ENCODE measurements around the gene STK32B. TPM values are rescaled to one million over a fixed set of nuclear protein-coding genes. Genes with fewer than 3 reads are reported as not detected.

STK32B gene
- total and polyA plus RNA-seq, 8 donors = 0.90 to 5.1 (median 3.3) TPM

GRCh38 chr4:5444918-5445517 lies 393.7 kb downstream of the STK32B start:
- ATAC-seq (no peak), DNase-seq (no peak)
- intact Hi-C loops (cut with DNase I) = no loop called here
- no peak overlapping the region for H3K27ac ChIP-seq
- no peaks in the 10 kb centered on the region for H3K27me3 ChIP-seq
- H3K9me3 ChIP-seq = no peaks in the 10 kb centered on the region
- H3K4me3 ChIP-seq = no peak overlapping the region
- H3K36me3 ChIP-seq = no peaks in the 10 kb centered on the region
- H3K4me1 ChIP-seq = no peaks in the 10 kb centered on the region
- no peak for TF ChIP-seq CTCF (IDR thresholded peaks at IDR 0.05)

- ATAC-seq (no peak), DNase-seq (no peak)
- H3K4me1 ChIP-seq = no peaks in the 10 kb centered on the region
- no peaks in the 10 kb centered on the region for H3K9me3 ChIP-seq
- H3K4me3 ChIP-seq = no peak overlapping the region
- no peak for TF ChIP-seq CTCF (IDR thresholded peaks at IDR 0.05)
- H3K36me3 ChIP-seq = no peaks in the 10 kb centered on the region
- no peaks in the 10 kb centered on the region for H3K27me3 ChIP-seq
- no peak overlapping the region for H3K27ac ChIP-seq
- intact Hi-C loops (cut with DNase I) = no loop called here
Measured at GRCh38 chr4:5446595-5447226, 395.4 kb downstream of the STK32B start.

- H3K9me3 ChIP-seq = no peaks in the 10 kb centered on the region
- intact Hi-C loops (cut with DNase I) = no loop called here
- H3K27ac ChIP-seq = no peak overlapping the region
- H3K4me3 ChIP-seq = no peak overlapping the region
- H3K27me3 ChIP-seq = no peaks in the 10 kb centered on the region
- ATAC-seq (no peak), DNase-seq (no peak)
- TF ChIP-seq CTCF (IDR thresholded peaks at IDR 0.05) = no peak
- no peaks in the 10 kb centered on the region for H3K36me3 ChIP-seq
- H3K4me1 ChIP-seq = no peaks in the 10 kb centered on the region
Measured at GRCh38 chr4:5447755-5448154, 396.5 kb downstream of the STK32B start.

GRCh38 chr4:5448221-5448620 lies 396.9 kb downstream of the STK32B start:
- no peaks in the 10 kb centered on the region for H3K27me3 ChIP-seq
- H3K4me3 ChIP-seq = no peak overlapping the region
- no peaks in the 10 kb centered on the region for H3K4me1 ChIP-seq
- TF ChIP-seq CTCF (IDR thresholded peaks at IDR 0.05) = no peak
- no peak for ATAC-seq
- no peak overlapping the region for H3K27ac ChIP-seq
- no peaks in the 10 kb centered on the region for H3K9me3 ChIP-seq
- no peak for DNase-seq
- intact Hi-C loops (cut with DNase I) = no loop called here
- no peaks in the 10 kb centered on the region for H3K36me3 ChIP-seq

- DNase-seq (no peak), ATAC-seq (no peak)
- Histone ChIP-seq H3K27me3 (no peaks in the 10 kb centered on the region), H3K27ac (no peak overlapping the region), H3K9me3 (no peaks in the 10 kb centered on the region), H3K4me3 (no peak overlapping the region), H3K36me3 (no peaks in the 10 kb centered on the region), H3K4me1 (no peaks in the 10 kb centered on the region)
- TF ChIP-seq CTCF (IDR thresholded peaks at IDR 0.05) = no peak
- intact Hi-C loops (cut with DNase I) = no loop called here
Measured at GRCh38 chr4:5451243-5451642, 400.0 kb downstream of the STK32B start.

Data from left lung (tissue), 10 donors.